HG02840 (cell line): ENCODE data around the gene GALNTL6.
"Not testable (repeated sequence)": the region's sequence is repeated elsewhere in the genome, so short reads cannot be mapped to it uniquely, and the experiment has no call there.

Source experiments
- ATAC-seq: cut with Tn5 transposase; IDR thresholded peaks from one replicate; pipeline ENCODE4 v1.9.1; 2021; ENCODE audit warnings: mild to moderate bottlenecking, moderate library complexity, moderate number of reproducible peaks; ENCODE audit not compliant: unreplicated experiment, low FRiP score

GALNTL6 gene

GRCh38 chr4:173021746-173022573 lies 1208.8 kb downstream of the GALNTL6 start:
- ATAC-seq = not testable (repeated sequence)

DNA sequence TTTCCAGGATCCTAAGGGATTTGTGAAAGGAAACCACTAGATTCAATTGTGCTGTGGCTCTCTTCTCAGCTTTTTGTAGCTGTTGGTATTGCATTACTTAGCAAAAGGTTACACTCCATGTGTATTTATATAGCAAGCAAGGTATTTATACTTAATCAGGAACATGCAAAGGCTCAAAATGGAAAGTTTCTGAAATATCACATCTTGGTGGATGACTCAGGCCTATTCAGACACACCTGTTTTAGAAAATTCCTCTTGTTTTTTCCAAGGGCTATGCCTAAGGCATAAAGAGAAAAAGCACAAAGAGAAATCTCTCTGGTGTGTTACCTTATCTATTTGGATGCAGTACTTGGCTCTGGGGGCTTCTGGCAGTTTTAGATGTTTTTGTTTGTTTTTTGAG lies 1211.0 kb downstream of the GALNTL6 start:
- no peak for ATAC-seq

GRCh38 chr4:173025131-173025530 lies 1211.9 kb downstream of the GALNTL6 start:
- peak; percentile 65 for ATAC-seq

DNA sequence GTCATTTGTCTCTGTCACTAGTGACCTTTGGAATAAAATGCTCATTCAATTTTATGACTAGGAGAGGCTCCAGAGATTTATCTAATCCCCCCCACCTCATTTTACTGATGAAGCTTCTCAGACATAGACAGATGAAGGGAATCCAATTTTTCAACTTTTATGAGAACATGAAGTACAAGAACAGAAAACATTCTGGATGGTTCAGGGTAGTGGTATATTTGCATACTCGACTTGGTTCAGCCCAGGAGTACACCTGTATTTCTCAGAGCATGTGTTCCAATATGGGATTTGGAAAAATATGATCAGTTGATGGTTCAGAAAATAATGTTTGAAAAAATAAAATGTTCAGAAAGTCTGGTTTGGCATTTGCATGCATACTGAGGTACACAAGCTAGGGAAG lies 1224.0 kb downstream of the GALNTL6 start:
- ATAC-seq = no peak

DNA sequence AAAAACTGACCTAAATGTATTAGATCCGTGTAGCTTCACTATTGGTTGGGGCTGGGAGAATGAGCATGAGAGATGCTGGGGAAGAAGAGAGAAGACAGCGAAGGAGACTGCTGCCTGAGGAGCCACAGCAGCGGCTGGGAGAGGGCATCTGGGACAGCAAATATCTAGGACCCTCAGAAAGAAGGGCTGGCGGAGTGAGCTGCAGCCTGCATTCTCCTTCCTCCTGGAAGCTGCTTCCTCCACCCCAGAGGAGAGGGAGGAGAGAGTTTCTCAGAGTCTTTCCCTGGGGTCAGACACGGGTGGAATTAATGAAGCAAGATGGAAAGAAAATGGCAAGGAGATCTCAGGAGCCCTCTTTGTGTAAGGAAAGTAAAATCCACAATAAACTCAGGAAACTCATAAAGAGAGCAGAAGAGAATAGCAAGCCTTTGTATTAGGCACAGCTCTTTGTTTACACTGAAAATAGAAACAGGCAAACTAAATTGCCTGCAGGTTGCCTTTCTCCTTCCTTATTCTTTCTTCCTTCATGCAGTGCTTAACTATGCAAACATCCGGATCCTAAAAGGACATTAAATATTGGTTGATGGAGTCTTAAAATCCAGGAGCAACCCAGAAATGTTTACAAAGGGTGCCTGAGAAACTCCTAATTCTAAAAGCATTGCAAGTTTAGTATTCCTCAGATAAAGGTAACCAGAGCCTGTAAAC lies 1225.1 kb downstream of the GALNTL6 start:
- ATAC-seq = no peak

DNA sequence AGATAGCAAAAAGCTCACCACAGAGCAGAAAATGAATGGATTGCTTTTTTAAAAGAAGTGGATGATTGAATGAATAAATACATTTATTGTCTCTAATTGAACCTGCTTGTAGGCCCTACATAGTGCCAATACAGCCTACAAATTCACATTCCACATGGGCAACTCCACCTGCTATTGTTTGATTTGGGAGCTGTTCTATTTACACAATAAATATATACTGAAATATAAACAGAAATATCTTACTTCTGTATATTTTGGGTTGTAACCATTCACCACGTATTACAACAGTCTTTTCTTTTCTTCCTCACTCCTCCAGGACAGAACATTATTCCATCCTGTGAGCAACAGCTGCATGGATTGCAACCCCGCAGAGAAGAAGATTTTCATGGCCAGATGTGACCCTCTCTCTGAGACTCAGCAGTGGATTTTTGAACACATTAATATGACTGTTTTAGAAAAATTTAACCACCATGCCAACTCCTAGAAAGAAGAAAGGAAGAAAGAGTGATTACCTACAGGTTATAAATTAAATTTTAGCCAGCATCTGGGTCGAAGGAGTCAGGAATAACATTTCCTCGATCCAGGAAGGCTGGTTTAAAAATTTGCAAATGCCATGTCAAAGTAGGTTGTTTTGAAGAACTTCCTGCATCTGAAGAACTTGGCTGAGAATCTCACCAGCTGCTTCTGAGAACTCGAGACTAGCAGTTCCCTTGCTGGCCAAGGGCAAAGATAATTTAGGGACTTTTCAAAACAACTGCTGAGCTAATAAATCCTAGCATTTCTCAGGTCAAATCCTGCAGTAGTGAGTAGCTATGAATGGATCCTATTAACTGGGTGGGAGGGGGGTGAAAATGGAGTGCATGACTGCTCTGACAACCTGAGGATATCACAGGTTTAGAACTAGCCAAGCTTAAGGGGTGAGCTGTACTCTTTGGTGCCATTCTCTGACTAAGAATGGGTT lies 1226.7 kb downstream of the GALNTL6 start:
- ATAC-seq = no peak

GRCh38 chr4:173041482-173041881 lies 1228.3 kb downstream of the GALNTL6 start:
- no peak for ATAC-seq

DNA sequence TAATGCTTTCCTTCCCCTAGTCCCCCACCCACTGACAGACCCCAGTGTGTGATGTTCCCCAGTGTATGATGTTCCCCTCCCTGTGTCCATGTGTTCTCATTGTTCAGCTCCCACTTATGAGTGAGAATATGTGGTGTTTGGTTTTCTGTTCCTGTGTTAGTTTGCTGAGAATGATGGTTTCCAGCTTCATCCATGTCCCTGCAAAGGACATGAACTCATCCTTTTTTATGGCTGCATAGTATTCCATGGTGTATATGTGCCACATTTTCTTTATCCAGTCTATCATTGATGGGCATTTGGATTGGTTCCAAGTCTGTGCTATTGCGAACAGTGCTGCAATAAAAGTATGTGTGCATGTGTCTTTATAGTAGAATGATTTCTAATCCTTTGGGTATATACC lies 1228.9 kb downstream of the GALNTL6 start:
- not testable (repeated sequence) for ATAC-seq

DNA sequence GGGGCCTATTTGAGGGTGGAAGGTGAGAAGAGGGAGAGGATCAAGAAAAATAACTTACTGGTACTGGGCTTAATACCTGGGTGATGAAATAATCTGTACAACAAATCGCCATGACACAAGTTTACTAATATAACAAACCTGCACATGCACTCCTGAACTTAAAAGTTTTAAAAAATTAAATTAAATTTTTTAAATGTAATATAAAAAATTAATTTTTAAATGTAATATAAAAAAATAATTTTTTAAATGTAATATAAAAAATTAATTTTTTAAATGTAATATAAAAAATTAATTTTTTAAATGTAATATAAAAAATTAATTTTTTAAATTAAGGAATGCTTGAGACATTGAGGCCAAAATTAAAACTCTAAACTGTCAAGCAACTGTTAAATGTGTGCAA lies 1231.1 kb downstream of the GALNTL6 start:
- ATAC-seq = no peak

DNA sequence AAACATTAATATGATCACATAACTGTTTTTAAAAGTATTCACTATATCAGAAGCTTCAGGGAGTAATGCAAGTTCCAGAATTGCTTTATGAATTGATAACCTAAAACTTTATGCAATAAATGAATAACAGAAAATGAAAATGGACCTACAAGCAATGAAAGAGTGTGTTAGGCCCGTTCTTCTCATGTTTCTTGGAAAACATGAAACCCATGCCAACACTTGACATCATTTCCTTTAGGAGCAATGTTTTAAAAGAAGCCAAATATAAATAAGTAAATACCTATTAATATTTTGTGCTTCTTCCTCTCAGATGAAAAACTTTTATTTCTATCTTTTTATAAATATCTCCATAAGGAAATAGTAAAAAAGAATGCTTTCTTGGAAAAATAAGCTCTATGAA lies 1232.4 kb downstream of the GALNTL6 start:
- ATAC-seq = no peak

GRCh38 chr4:173046144-173046543 lies 1232.9 kb downstream of the GALNTL6 start:
- ATAC-seq = no peak

DNA sequence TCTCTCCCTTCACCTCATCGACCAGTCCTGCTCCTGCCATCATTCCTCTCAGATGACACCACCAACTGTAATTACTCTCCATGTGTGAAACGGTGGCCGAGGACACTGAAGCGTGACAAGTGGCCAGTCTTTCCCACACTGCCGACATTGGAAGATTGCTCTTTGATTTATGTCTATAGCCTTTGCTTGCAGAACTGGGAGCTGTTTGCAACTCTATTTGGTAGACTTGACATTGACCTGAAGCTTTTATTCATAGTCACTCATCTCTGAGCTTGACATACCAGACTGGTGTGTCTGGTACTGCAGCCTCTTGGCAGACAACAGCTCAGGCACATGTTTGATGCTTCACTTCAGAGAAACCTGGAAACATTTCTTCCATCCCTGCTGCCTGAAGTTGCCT lies 1233.6 kb downstream of the GALNTL6 start:
- no peak for ATAC-seq

DNA sequence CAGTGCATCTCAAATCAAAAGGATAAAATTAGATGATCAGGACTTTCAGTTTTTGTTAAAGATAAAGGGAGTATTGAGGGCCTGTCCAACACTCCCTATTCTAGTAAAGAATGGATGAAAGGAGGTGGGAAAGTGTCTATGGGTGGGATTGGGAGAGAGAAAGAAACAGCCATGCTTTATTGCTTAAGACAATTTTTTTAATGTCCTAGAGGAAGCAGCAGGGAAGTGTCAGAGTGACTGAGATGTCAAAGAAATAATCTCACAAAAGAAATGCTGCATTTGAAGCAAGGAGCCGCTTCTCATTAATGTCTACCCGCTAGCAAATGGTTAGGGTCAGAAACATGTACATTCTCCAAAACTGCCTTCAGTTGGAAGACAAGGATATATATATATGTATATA lies 1238.0 kb downstream of the GALNTL6 start:
- ATAC-seq = no peak

- no peak for ATAC-seq
These were observed 1238.5 kb downstream of the GALNTL6 start for GRCh38 chr4:173051716-173052115.

GRCh38 chr4:173052439-173052838 lies 1239.2 kb downstream of the GALNTL6 start:
- no peak for ATAC-seq

GRCh38 chr4:173056271-173056670 lies 1243.1 kb downstream of the GALNTL6 start:
- ATAC-seq = no peak

- no peak for ATAC-seq
These were observed 1243.5 kb downstream of the GALNTL6 start for GRCh38 chr4:173056710-173057109.

GRCh38 chr4:173057442-173057841 lies 1244.2 kb downstream of the GALNTL6 start:
- no peak for ATAC-seq

DNA sequence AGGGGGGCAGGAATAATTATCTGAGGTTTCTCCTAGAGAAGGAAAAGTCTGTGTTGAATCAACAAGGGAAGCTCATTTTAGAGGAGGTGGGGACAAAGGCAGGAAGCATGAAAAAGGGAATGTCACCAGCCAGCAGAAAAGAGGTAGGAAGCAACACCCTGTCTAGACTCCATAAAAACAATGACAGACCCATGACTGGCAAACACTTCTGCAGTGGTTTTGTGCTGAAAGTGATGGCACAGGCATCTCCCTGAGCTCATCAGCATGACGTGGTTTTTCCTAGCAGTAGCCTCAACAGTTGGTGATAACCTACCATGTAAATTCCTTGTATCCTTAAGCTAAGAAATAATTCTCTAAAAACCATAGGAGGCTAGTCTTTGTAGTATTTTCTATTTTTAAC lies 1244.7 kb downstream of the GALNTL6 start:
- no peak for ATAC-seq

- no peak for ATAC-seq
These were observed 1248.0 kb downstream of the GALNTL6 start for GRCh38 chr4:173061160-173061559.
